Skeletal muscle tissue (tissue), 5 donors: ENCODE data around the gene TCHP. TPM values are rescaled to one million over a fixed set of nuclear protein-coding genes. Genes with fewer than 3 reads are reported as not detected.

Experiments used
- H3K27ac ChIP-seq: one replicate; pipeline ENCODE4 v1.7.0; 2013; ENCODE audit warnings: mild to moderate bottlenecking, low read depth, low read length, inconsistent platforms
- H3K27me3 ChIP-seq, 3 donors: one replicate each; pipeline ENCODE4 v1.7.0; 2013; ENCODE audit warnings: low read length in 3 of 3; ENCODE audit not compliant: control insufficient read depth in 3 of 3, insufficient read depth in 3 of 3
- H3K36me3 ChIP-seq, 3 donors: one replicate each; pipeline ENCODE4 v1.7.0; 2013; ENCODE audit warnings: low read length in 3 of 3; ENCODE audit not compliant: control insufficient read depth in 3 of 3, insufficient read depth in 3 of 3
- H3K4me1 ChIP-seq, 3 donors: one replicate each; pipeline ENCODE4 v1.7.0; 2013; ENCODE audit warnings: low read length in 3 of 3, mild to moderate bottlenecking in 3 of 3; ENCODE audit not compliant: control insufficient read depth in 3 of 3, insufficient read depth in 3 of 3
- H3K4me3 ChIP-seq, 3 donors: one replicate each; pipeline ENCODE4 v1.7.0; 2013; ENCODE audit warnings: low read length in 3 of 3
- H3K9ac ChIP-seq, 3 donors: one replicate each; pipeline ENCODE4 v1.7.0; 2013; ENCODE audit warnings: low read length in 3 of 3, mild to moderate bottlenecking in 3 of 3, moderate library complexity in 2 of 3, low read depth in 1 of 3
- H3K9me3 ChIP-seq, 3 donors: one replicate each; pipeline ENCODE4 v1.7.0; 2013; ENCODE audit warnings: low read length in 3 of 3; ENCODE audit not compliant: control insufficient read depth in 3 of 3
- small RNA-seq: library from RNA; depleted of rRNA; stranded (forward); fragments of <200 nt; gene quantifications from one replicate; pipeline ENCODE3, GENCODE V24; 2014
- total RNA-seq: library from RNA; depleted of rRNA; stranded (reverse); fragments of >200 nt; gene quantifications from one replicate; pipeline ENCODE4 v1.2.3, GENCODE V29; 2014
- donor health status: Osteomylitis.

TCHP gene
- total RNA-seq, 1 donor from 2014 or later, result 3.7 TPM

DNA sequence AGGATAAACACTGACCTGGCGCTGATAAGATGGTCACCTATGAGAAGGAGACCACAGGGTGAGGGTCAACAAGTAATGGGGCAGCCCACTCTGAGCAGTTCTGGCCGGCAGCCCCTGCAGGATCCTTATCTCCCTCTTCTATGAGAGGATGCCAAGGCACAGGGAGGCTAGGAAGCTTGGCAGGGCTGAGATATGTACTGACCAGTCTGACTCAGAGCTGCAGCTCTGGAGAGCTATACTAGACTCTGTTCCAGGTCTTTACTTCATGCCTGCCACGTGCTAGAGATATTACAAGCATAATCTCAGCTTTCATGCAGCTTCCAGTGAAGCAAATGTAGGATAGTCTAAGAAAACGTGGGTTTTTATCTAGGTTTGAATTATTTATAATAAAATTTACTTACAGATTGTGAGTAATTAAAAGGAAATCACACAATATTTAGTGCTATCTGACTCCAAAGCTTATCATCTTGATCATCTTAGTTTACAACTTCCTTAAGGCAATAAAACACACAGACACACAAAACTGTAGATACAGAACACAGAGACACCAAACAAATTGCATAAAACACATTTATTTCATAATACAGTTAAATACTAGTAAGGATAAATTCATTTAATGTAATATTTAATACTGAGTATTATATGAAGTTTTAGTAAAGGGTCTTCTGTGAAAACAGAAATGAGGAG, 63.8 kb downstream of the TCHP start:
- Histone ChIP-seq H3K27me3 (no peaks in the 10 kb centered on the region), H3K9me3 (no peaks in the 10 kb centered on the region), H3K36me3 (peaks cover 28 to 53% (median 53%) of the 10 kb centered on the region in 3 donors), H3K9ac (peak overlapping the region in 1 of 3 donors; percentile 34), H3K27ac (no peak overlapping the region), H3K4me1 (peaks cover 5 to 7% (median 5%) of the 10 kb centered on the region in 3 donors), H3K4me3 (no peak overlapping the region)

DNA sequence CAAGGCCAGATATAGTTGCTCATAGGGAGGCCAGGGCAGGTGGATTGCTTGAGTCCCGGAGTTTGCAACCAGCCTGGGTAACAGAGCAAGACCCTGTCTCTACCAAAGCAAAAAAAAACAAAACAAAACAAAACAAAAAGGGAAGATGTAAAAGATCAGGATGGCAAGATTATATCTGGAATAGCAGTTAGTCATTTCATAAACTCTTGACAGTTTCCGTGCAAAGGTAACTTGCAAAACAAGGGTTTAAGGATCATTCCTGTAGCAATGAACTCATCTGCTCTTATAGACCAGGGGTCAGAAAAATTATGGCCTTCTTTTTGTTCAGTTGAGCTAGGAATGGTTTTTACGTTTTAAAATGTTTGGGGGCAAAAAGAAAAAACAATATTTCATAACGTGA, 66.5 kb downstream of the TCHP start:
- Histone ChIP-seq H3K9ac (no peak overlapping the region), H3K36me3 (peaks cover 18 to 50% (median 42%) of the 10 kb centered on the region in 3 donors), H3K4me3 (no peak overlapping the region), H3K27ac (no peak overlapping the region), H3K27me3 (no peaks in the 10 kb centered on the region), H3K9me3 (no peaks in the 10 kb centered on the region), H3K4me1 (peaks cover 5 to 7% (median 5%) of the 10 kb centered on the region in 3 donors)

DNA sequence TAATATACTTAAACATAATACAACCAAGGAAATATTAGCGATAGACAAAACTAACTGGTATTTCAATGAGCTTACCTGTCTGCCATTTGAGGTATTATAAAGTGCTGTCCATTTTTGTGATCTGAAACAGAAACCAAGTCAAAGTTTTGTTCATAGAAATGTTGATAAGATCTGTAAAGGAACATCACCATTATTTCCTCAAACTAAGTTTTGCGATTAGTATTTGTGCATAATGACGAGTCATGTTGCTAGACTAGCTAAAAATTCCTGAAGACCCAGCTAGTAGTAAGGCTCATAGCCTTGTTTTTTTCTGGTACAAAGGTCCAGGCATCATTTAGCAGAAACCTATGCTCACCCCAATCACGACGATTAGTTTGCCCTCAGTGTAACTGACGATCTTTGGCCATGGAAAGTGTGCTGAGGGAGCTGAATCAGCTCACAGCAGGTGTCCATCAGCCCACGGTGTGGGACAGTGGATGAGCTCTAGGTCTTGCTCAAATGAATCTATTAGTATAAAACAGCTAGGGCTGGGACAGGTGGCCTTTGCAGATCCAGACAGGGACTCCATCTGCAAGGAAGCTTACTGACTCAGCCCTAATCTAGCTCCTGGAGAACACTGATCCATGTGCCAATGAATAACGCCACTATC, 67.4 kb downstream of the TCHP start:
- Histone ChIP-seq H3K9ac (no peak overlapping the region), H3K27ac (no peak overlapping the region), H3K27me3 (no peaks in the 10 kb centered on the region), H3K4me1 (peaks cover 5 to 7% (median 5%) of the 10 kb centered on the region in 3 donors), H3K9me3 (no peaks in the 10 kb centered on the region), H3K4me3 (no peak overlapping the region), H3K36me3 (peaks cover 14 to 42% (median 39%) of the 10 kb centered on the region in 3 donors)

Small RNA genes within 50 kb of the gene (small RNA-seq; reads per million reads assigned to genes)
- gene RN7SL441P, result not detected

Other genes with a start within 250 kb of the TCHP start
- gene FAM222A, start 186.4 kb upstream of the TCHP start, total RNA-seq, result 1.0 TPM
- 0.52 TPM for gene TRPV4, start 66.9 kb upstream of the TCHP start, total RNA-seq
- gene GLTP, start 19.7 kb upstream of the TCHP start, total RNA-seq, result 18.3 TPM
- 37.6 TPM for gene GIT2, start 96.1 kb downstream of the TCHP start, total RNA-seq
- 52.2 TPM for gene ANKRD13A, start 99.2 kb downstream of the TCHP start, total RNA-seq
- 23.0 TPM for gene C12orf76, start 148.2 kb downstream of the TCHP start, total RNA-seq
- gene IFT81, start 224.1 kb downstream of the TCHP start, total RNA-seq, result 18.3 TPM